GM12873 (cell line): ENCODE measurements around the gene RAN.

Experiments
- TF ChIP-seq, protein P1 (sequence below): IDR thresholded peaks from 2 replicates; pipeline ENCODE4 v1.5.1; 2012; ENCODE audit warnings: low read depth, mild to moderate bottlenecking, moderate library complexity, low read length, control low read depth; ENCODE audit not compliant: insufficient read depth; ENCODE audit errors: missing control alignments

Gene RAN

DNA sequence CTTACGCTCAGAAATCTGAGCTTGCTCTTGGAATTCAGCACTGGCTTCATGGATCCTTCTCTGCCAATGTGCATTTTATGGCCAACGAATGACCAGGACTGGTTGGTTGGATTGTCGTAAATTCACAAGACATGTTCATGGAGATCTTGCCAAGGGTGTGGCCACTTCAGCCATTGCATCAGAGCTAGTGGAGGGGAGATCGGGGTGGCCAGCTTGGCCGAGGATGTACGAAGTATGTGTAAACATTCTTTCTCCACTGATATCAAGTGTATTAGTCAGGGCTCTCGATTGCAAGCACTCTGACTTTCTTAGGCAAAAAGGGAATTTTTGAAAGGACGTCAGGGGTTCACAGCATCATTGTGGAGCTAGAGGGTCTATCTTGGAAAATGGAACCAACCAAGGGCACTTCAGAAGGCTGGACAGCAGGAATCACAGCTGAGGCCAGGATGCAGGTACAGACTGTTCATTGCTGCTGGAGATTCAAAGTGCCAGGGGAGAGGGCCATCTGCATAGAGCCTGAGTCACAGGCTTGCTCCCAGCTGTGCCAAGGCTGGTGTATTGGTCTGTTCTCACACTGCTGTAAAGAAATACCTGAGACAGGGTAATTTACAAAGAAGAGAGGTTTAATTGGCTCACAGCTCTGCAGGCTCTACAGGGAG, 49.0 kb downstream of the RAN start:
- TF ChIP-seq, protein P1, sequence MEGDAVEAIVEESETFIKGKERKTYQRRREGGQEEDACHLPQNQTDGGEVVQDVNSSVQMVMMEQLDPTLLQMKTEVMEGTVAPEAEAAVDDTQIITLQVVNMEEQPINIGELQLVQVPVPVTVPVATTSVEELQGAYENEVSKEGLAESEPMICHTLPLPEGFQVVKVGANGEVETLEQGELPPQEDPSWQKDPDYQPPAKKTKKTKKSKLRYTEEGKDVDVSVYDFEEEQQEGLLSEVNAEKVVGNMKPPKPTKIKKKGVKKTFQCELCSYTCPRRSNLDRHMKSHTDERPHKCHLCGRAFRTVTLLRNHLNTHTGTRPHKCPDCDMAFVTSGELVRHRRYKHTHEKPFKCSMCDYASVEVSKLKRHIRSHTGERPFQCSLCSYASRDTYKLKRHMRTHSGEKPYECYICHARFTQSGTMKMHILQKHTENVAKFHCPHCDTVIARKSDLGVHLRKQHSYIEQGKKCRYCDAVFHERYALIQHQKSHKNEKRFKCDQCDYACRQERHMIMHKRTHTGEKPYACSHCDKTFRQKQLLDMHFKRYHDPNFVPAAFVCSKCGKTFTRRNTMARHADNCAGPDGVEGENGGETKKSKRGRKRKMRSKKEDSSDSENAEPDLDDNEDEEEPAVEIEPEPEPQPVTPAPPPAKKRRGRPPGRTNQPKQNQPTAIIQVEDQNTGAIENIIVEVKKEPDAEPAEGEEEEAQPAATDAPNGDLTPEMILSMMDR, result no peak

DNA sequence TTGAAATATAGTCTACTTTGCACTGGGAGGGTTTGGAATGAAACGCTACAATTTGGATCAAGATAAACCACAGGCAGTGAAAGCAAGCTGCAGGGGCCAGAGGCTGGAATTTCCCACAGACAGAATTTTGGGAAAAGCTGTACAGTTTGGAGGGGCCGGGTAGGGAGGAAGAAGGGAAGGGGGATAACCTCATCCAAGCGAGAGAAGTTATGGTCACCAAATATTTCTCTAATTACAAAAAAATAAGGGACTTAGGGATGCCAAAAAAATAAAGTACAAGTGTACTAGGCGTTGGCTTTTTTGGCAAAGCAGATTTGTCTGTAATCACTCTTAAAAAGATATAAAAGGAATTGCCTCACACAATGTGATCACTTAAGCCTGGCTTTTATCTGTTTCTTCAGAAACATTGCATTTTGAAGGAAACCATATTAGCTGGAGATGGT, 50.7 kb downstream of the RAN start:
- TF ChIP-seq, protein P1, result no peak

DNA sequence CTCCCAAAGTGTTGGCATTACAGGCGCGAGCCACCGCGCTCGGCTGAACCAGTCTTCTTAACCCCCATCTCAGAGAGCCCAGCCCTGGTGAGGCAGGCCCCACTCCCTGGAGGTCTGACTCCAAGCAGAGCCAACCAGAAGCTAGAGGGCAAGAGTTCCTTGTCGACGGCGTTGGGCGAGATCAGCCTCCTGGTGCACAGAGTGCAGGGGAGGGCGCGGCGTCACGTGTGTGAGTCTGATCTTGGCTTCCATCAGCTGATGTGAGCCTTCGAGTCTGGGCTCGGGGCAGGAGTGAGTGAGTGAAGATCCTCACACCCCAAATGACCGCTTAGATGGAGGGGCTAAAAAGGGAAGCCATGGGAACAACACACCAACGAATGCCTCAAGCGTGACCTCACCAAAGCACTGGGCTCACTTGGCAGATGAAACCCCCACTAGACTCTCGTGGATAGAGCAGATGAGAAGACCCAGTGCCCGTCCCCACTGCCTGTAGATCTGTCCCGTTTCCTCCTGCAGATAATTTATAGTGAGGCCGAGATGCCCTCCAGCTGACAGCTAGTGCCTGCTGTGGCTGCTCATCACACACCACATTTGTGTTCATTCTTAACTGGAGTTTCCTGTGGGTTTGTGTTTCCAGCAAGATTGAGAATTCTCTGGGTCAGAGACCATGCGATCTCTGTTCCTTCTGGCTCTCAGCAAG, 53.2 kb downstream of the RAN start:
- TF ChIP-seq, protein P1, result no peak

DNA sequence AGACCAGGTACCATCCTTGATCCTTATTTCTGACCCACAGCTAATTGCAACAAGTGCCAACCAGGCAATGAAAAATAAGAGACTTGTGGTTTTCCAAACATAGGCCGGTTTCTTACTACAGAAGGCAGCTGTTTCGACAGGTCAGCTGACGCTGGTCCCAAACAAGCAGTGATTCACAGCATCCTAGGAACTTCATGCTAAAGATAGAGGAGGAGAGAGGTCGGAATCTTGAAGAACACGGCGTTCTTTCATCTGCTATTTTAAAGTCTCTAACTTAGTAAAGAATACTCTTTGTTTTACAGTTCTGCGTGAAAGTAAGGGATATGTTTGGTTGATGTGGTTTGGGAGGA, 53.8 kb downstream of the RAN start:
- TF ChIP-seq, protein P1, result no peak
